Testis (tissue), 2 donors: ENCODE measurements around the gene FLT4.

ENCODE experiments used
- CTCF ChIP-seq, 3 experiments: fragments of 450-650 bp in 2 of 3; fragments of 200-600 bp in 1 of 3; sonication (generic) in 1 of 3; IDR thresholded peaks; one replicate each; pipeline ENCODE4 v1.5.1; 2016 to 2019; ENCODE audit warnings: antibody characterized with exemption in 3 of 3, mild to moderate bottlenecking in 2 of 3, moderate library complexity in 1 of 3
- POLR2A ChIP-seq: fragments of 450-650 bp; IDR thresholded peaks from one replicate; pipeline ENCODE4 v1.6.1; 2017; ENCODE audit warnings: antibody characterized with exemption, mild to moderate bottlenecking, moderate library complexity

- TF ChIP-seq POLR2A (no peak), CTCF (IDR thresholded peaks at IDR 0.05) (no peak)
Measured at GRCh38 chr5:180583738-180584137, 65.7 kb downstream of the FLT4 start.
